Trophoblast cell (in vitro differentiated cells and primary cell): ENCODE measurements around the gene F10.
"Not testable (repeated sequence)": the region's sequence is repeated elsewhere in the genome, so short reads cannot be mapped to it uniquely, and the experiment has no call there.

Experiments
- DNase-seq, 2 donors: peaks; one replicate each; pipeline ENCODE4 v3.0.0-alpha.2; 2016
- H2AFZ ChIP-seq: 2 replicates; pipeline ENCODE4 v1.6.1; 2013; ENCODE audit warnings: low read length, moderate library complexity, mild to moderate bottlenecking; ENCODE audit not compliant: insufficient read depth, poor library complexity
- H2AK5ac ChIP-seq: 2 replicates; pipeline ENCODE4 v1.6.1; 2013; ENCODE audit warnings: mild to moderate bottlenecking, low read length
- H2BK120ac ChIP-seq: 2 replicates; pipeline ENCODE4 v1.6.1; 2013; ENCODE audit warnings: low read length, mild to moderate bottlenecking, moderate library complexity; ENCODE audit not compliant: insufficient read depth, poor library complexity
- H2BK12ac ChIP-seq: 2 replicates; pipeline ENCODE4 v1.6.1; 2013; ENCODE audit warnings: mild to moderate bottlenecking, low read length, moderate library complexity
- H2BK5ac ChIP-seq: 2 replicates; pipeline ENCODE4 v1.6.1; 2013; ENCODE audit warnings: low read length, low read depth, moderate library complexity, mild to moderate bottlenecking; ENCODE audit not compliant: poor library complexity
- H3K14ac ChIP-seq: 2 replicates; pipeline ENCODE4 v1.6.1; 2013; ENCODE audit warnings: mild to moderate bottlenecking, low read length
- H3K18ac ChIP-seq: 2 replicates; pipeline ENCODE4 v1.6.1; 2013; ENCODE audit warnings: mild to moderate bottlenecking, low read length
- H3K23ac ChIP-seq: 2 replicates; pipeline ENCODE4 v1.6.1; 2013; ENCODE audit warnings: low read length
- H3K27ac ChIP-seq: 2 replicates; pipeline ENCODE4 v1.5.1; 2013; ENCODE audit warnings: low read depth, mild to moderate bottlenecking, inconsistent platforms, low read length, moderate library complexity
- H3K27me3 ChIP-seq: 2 replicates; pipeline ENCODE4 v1.6.1; 2013; ENCODE audit warnings: inconsistent platforms, mild to moderate bottlenecking, low read length, moderate library complexity; ENCODE audit not compliant: insufficient read depth
- H3K36me3 ChIP-seq, 2 experiments: 1 replicate in 1 of 2; 2 replicates in 1 of 2; pipeline ENCODE4 v1.6.1; 2013; ENCODE audit warnings: low read length in 2 of 2, mild to moderate bottlenecking in 2 of 2, moderate library complexity in 1 of 2; ENCODE audit not compliant: insufficient read depth in 2 of 2, control insufficient read depth in 1 of 2
- H3K4ac ChIP-seq: 2 replicates; pipeline ENCODE4 v1.6.1; 2013; ENCODE audit warnings: low read depth, mild to moderate bottlenecking, low read length, moderate library complexity
- H3K4me1 ChIP-seq, 2 experiments: 1 replicate in 1 of 2; 2 replicates in 1 of 2; pipeline ENCODE4 v1.6.1; 2013; ENCODE audit warnings: low read length in 2 of 2, mild to moderate bottlenecking in 2 of 2, moderate library complexity in 1 of 2; ENCODE audit not compliant: insufficient read depth in 2 of 2, control insufficient read depth in 1 of 2
- H3K4me2 ChIP-seq: 2 replicates; pipeline ENCODE4 v1.6.1; 2013; ENCODE audit warnings: inconsistent platforms, mild to moderate bottlenecking, low read length, moderate library complexity
- H3K4me3 ChIP-seq: 2 replicates; pipeline ENCODE4 v1.5.1; 2013; ENCODE audit warnings: mild to moderate bottlenecking, low read depth, low read length, inconsistent platforms
- H3K79me1 ChIP-seq: one replicate; pipeline ENCODE4 v1.6.1; 2013; ENCODE audit warnings: low read length
- H3K79me2 ChIP-seq: 2 replicates; pipeline ENCODE4 v1.6.1; 2013; ENCODE audit warnings: low read length, mild to moderate bottlenecking; ENCODE audit not compliant: control insufficient read depth, insufficient read depth, poor library complexity
- H3K9ac ChIP-seq: 2 replicates; pipeline ENCODE4 v1.6.1; 2013; ENCODE audit warnings: mild to moderate bottlenecking, low read length
- H3K9me3 ChIP-seq: 2 replicates; pipeline ENCODE4 v1.6.1; 2013; ENCODE audit warnings: low read depth, mild to moderate bottlenecking, control low read depth, inconsistent platforms, low read length; ENCODE audit not compliant: insufficient read depth
- H4K12ac ChIP-seq: 2 replicates; pipeline ENCODE4 v1.6.1; 2013; ENCODE audit warnings: low read depth, mild to moderate bottlenecking, low read length, moderate library complexity
- H4K8ac ChIP-seq: 2 replicates; pipeline ENCODE4 v1.6.1; 2013; ENCODE audit warnings: low read depth, mild to moderate bottlenecking, low read length, moderate library complexity
- H4K91ac ChIP-seq: one replicate; pipeline ENCODE4 v1.6.1; 2013; ENCODE audit warnings: low read depth, mild to moderate bottlenecking, low read length, moderate library complexity
- WGBS: extraction: QIAGEN DNeasy Blood & Tissue Kit; methylation state at CpG from one replicate; pipeline ENCODE4 v1.1.7; 2013; ENCODE audit warnings: missing lambda C conversion rate; ENCODE audit not compliant: insufficient read length, insufficient coverage; ENCODE audit errors: extremely low coverage; 5-methylcytosine and 5-hydroxymethylcytosine counted together

The F10 gene

DNA sequence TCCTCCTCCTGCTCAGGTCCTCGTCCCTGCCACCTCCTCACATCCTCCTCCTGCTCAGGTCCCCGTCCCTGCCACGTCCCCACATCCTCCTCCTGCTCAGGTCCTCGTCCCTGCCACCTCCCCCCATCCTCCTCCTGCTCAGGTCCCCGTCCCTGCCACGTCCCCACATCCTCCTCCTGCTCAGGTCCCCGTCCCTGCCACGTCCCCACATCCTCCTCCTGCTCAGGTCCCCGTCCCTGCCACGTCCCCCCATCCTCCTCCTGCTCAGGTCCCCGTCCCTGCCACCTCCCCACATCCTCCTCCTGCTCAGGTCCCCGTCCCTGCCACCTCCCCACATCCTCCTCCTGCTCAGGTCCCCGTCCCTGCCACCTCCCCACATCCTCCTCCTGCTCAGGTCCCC lies 39.4 kb downstream of the F10 start:
- H3K4ac ChIP-seq, H3K79me2 ChIP-seq, H2BK120ac ChIP-seq, H4K91ac ChIP-seq, H4K12ac ChIP-seq, H2BK5ac ChIP-seq, H4K8ac ChIP-seq, H3K4me2 ChIP-seq, H3K9ac ChIP-seq, H3K27me3 ChIP-seq, H3K36me3 ChIP-seq, H3K14ac ChIP-seq, H3K27ac ChIP-seq, H3K9me3 ChIP-seq, H3K18ac ChIP-seq, DNase-seq, H3K4me1 ChIP-seq, H3K23ac ChIP-seq, H2BK12ac ChIP-seq, H3K79me1 ChIP-seq, H2AFZ ChIP-seq, H3K4me3 ChIP-seq, H2AK5ac ChIP-seq: not testable (repeated sequence)
- no CpG with 5 or more reads among the region's 13 CpGs for WGBS

DNA sequence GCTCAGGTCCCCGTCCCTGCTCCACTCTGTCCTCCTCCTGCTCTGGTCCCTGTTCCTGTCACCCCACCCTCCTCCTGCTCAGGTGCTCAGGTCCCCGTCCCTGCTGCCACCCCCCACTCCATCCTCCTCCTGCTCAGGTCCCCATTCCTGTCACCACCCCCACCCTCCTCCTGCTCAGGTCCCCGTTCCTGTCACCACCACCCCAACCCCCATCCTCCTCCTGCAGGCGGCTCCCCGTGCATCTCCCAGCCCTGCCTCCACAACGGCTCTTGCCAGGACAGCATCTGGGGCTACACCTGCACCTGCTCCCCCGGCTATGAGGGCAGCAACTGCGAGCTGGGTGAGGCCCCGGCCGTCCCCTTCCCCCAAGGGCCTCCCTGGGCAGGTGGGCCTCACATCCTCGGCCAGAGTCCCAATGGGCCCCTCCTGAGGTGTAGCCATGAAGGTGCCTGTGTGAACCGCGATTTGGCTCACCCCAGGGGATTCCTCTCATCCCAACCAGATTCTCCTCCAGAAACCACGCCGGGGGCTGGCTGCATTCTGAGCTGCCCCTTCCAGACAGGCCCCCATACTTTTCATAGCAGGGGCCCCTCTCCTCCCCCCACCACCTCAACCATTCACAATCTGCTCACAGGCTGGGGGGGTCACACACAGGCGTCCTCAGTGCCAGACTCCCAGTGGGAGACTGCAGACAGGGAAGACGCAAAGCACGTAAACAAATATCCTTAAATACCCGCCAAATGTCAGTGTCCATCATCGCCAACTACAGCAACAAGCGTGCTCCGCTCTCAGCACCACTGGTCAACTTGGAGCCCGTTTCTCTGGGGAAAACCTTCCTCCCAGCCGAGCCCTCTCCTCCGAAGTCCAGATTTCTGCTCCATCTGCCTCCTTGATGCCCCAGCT lies 40.4 kb downstream of the F10 start:
- no peaks in the 10 kb centered on the region for H3K4me1 ChIP-seq
- H3K79me2 ChIP-seq, result no peaks in the 10 kb centered on the region
- no peak overlapping the region for H2AK5ac ChIP-seq
- no peak overlapping the region for H3K9ac ChIP-seq
- no peaks in the 10 kb centered on the region for H3K27me3 ChIP-seq
- H3K18ac ChIP-seq, result no peak overlapping the region
- no peak overlapping the region for H2BK12ac ChIP-seq
- H4K91ac ChIP-seq, result no peak overlapping the region
- no CpG with 5 or more reads among the region's 25 CpGs for WGBS
- H4K8ac ChIP-seq, result no peak overlapping the region
- no peak overlapping the region for H4K12ac ChIP-seq
- peaks cover 3% of the 10 kb centered on the region in 2 experiments for H3K36me3 ChIP-seq
- no peak overlapping the region for H3K27ac ChIP-seq
- no peak overlapping the region for H3K4me2 ChIP-seq
- no peaks in the 10 kb centered on the region for H3K79me1 ChIP-seq
- H3K4me3 ChIP-seq, result no peak overlapping the region
- H2AFZ ChIP-seq, result no peak overlapping the region
- H3K4ac ChIP-seq, result no peak overlapping the region
- no peaks in the 10 kb centered on the region for H3K9me3 ChIP-seq
- no peak overlapping the region for H3K23ac ChIP-seq
- H2BK120ac ChIP-seq, result no peak overlapping the region
- no peak overlapping the region for H2BK5ac ChIP-seq
- no peak overlapping the region for H3K14ac ChIP-seq
- DNase-seq, result no peak

DNA sequence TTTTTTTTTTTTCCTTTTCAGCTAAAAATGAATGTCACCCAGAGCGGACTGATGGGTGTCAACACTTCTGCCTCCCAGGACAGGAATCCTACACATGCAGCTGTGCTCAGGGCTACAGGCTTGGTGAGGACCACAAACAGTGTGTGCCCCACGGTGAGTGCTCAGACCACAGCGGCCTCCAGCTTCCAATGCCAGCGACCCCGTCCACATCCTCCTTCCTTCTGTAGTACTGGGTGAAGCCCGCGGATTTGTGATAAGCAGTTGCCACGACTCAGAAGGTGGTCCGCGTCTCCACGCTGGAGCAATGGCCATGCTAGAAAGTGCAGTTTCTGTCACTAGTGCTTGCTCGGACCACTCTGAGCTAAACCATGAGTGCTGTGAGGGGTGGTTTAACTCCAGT lies 41.9 kb downstream of the F10 start:
- Histone ChIP-seq H2BK120ac (no peak overlapping the region), H3K27me3 (no peaks in the 10 kb centered on the region), H3K36me3 (peaks cover 5 to 6% of the 10 kb centered on the region in 2 experiments), H2AFZ (no peak overlapping the region), H4K91ac (no peak overlapping the region), H3K4me3 (no peak overlapping the region), H3K18ac (no peak overlapping the region), H4K8ac (no peak overlapping the region), H3K79me1 (no peaks in the 10 kb centered on the region), H3K4me1 (no peaks in the 10 kb centered on the region), H3K23ac (no peak overlapping the region), H3K27ac (no peak overlapping the region), H3K14ac (no peak overlapping the region), H2BK5ac (no peak overlapping the region), H2AK5ac (no peak overlapping the region), H3K79me2 (no peaks in the 10 kb centered on the region), H3K4ac (no peak overlapping the region), H4K12ac (no peak overlapping the region), H3K4me2 (no peak overlapping the region), H2BK12ac (no peak overlapping the region), H3K9ac (no peak overlapping the region), H3K9me3 (no peaks in the 10 kb centered on the region)
- no CpG with 5 or more reads among the region's 12 CpGs for WGBS
- DNase-seq, result no peak

DNA sequence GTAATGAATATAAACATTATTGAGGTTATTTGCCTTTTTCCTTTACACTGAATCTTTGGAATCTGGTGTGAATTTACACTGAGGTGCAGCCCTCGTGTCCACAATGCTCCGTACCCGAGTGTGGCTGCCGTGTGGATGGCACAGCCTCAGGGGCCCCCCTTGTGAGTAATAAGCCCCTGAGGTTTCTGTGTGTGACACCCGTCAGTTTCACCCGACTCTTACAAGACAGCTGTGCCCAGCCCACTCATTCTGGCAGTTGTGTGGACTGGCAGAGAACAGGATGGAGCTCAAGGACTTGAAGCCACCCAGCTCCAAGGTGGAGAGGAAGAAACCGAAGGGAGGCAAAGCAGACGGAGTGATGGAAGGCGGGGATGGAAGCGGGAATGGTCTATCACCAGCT lies 43.7 kb downstream of the F10 start:
- Histone ChIP-seq H3K4me1 (no peaks in the 10 kb centered on the region), H3K27ac (no peak overlapping the region), H4K91ac (no peak overlapping the region), H2BK5ac (no peak overlapping the region), H4K12ac (no peak overlapping the region), H3K79me1 (no peaks in the 10 kb centered on the region), H3K4me2 (no peak overlapping the region), H2AFZ (no peak overlapping the region), H3K36me3 (peaks cover 8 to 11% of the 10 kb centered on the region in 2 experiments), H3K9me3 (peaks cover 1% of the 10 kb centered on the region), H4K8ac (no peak overlapping the region), H3K79me2 (no peaks in the 10 kb centered on the region), H3K23ac (no peak overlapping the region), H3K4ac (no peak overlapping the region), H3K18ac (no peak overlapping the region), H2AK5ac (no peak overlapping the region), H3K9ac (no peak overlapping the region), H3K14ac (no peak overlapping the region), H2BK120ac (no peak overlapping the region), H2BK12ac (no peak overlapping the region), H3K4me3 (no peak overlapping the region), H3K27me3 (no peaks in the 10 kb centered on the region)
- no CpG with 5 or more reads among the region's 10 CpGs for WGBS
- DNase-seq, result no peak
